Measurements from ENCODE around the gene PRKN.

DNA sequence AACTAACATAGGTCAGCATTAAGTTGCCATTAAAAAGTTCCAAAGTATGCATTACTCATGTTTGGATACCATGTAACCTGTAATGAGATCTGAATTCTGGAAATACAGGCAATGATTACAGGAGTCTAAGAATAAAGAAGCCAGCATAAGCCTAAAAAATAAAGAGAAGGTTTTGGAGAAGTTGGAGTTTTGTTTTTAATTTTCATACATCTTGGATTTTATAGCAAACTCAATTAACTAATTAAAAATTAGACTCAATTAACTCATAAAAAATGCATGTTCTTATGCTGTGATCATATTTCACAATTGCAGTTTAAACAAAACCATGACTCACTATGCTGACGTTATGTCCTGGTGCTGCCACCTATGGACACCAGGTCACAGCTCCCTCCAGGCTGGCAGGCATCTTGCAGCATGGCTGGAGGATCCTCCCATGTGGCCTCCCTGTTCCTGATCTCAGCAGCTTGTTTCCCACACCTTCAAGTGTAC lies 804.9 kb downstream of the PRKN start:
- TF ChIP-seq ZNF274 (IDR thresholded peaks at IDR 0.05; ENCODE audit: low read length), result no peak
- TF ChIP-seq ZNF274 (tag by site-specific recombination; IDR thresholded peaks at IDR 0.05; ENCODE audit: borderline replicate concordance), result no peak
- TF ChIP-seq, protein P1, sequence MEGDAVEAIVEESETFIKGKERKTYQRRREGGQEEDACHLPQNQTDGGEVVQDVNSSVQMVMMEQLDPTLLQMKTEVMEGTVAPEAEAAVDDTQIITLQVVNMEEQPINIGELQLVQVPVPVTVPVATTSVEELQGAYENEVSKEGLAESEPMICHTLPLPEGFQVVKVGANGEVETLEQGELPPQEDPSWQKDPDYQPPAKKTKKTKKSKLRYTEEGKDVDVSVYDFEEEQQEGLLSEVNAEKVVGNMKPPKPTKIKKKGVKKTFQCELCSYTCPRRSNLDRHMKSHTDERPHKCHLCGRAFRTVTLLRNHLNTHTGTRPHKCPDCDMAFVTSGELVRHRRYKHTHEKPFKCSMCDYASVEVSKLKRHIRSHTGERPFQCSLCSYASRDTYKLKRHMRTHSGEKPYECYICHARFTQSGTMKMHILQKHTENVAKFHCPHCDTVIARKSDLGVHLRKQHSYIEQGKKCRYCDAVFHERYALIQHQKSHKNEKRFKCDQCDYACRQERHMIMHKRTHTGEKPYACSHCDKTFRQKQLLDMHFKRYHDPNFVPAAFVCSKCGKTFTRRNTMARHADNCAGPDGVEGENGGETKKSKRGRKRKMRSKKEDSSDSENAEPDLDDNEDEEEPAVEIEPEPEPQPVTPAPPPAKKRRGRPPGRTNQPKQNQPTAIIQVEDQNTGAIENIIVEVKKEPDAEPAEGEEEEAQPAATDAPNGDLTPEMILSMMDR (tag by site-specific recombination; IDR thresholded peaks at IDR 0.05), result no peak
- no peak for TF ChIP-seq RBAK (tag by site-specific recombination; IDR thresholded peaks at IDR 0.05)
- no peak for TF ChIP-seq ZNF16 (tag by site-specific recombination; IDR thresholded peaks at IDR 0.05; ENCODE audit: low read depth)
